NB4 (cell line): ENCODE results near the gene CLDN6.

ENCODE experiments used
- CTCF ChIP-seq: IDR thresholded peaks from one replicate; pipeline ENCODE4 v1.5.1; 2012; ENCODE audit warnings: low read depth, low read length
- MAX ChIP-seq: IDR thresholded peaks from 2 replicates; pipeline ENCODE4 v1.6.1; 2011; ENCODE audit warnings: low read depth, low read length

GRCh38 chr16:2996298-2996697 lies 21.7 kb downstream of the CLDN6 start:
- TF ChIP-seq MAX (no peak), CTCF (no peak)
